HG02884 (cell line): ENCODE data around the gene SARDH.

Source experiments
- ATAC-seq: cut with Tn5 transposase; IDR thresholded peaks from one replicate; pipeline ENCODE4 v1.9.1; 2021; ENCODE audit warnings: mild to moderate bottlenecking, moderate library complexity; ENCODE audit not compliant: unreplicated experiment

Gene SARDH, protein sequence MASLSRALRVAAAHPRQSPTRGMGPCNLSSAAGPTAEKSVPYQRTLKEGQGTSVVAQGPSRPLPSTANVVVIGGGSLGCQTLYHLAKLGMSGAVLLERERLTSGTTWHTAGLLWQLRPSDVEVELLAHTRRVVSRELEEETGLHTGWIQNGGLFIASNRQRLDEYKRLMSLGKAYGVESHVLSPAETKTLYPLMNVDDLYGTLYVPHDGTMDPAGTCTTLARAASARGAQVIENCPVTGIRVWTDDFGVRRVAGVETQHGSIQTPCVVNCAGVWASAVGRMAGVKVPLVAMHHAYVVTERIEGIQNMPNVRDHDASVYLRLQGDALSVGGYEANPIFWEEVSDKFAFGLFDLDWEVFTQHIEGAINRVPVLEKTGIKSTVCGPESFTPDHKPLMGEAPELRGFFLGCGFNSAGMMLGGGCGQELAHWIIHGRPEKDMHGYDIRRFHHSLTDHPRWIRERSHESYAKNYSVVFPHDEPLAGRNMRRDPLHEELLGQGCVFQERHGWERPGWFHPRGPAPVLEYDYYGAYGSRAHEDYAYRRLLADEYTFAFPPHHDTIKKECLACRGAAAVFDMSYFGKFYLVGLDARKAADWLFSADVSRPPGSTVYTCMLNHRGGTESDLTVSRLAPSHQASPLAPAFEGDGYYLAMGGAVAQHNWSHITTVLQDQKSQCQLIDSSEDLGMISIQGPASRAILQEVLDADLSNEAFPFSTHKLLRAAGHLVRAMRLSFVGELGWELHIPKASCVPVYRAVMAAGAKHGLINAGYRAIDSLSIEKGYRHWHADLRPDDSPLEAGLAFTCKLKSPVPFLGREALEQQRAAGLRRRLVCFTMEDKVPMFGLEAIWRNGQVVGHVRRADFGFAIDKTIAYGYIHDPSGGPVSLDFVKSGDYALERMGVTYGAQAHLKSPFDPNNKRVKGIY

DNA sequence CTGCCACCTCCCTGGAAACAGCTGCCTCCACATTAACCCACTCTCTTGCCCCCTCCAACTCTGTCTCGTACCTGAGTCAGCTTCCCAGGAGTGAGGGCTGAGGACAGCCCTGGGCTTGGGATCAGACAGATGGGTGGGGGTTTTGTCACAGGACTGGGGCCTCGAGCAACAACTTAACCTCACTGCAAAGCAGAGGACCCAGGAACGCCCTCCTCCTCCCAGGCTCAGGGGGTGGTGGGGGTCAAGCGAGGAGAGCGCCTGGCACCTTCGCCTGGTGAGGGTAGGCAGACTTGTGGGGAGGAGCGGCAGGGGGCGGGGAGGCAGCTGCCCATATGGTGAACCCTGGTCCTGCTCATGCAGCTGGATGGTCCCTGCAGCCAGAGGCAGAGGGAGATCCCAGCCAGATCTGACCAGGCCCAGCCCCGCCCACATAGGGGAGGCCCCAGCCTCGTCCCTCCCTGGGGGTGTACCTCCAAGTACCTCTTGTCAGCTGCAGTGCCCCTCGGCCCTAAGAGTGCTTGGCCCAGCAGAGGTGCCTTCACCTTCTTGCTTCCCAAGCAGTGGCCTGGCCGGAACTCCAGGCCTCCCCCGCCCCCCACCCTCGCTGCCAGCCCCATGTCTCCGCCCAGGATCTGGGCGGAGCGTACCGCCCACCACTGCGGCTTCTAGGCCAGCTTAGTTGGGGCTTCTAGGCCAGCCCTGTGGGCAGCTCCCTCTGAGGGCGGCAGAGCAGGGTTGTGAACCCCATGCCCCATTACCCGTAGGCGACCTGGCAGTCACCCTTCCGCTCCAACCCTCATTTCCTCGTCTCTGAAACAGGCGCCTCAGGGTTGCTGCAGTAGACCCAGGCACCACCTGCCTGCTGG, at the start of gene SARDH:
SARDH (minus strand) TSS at position 579 of the 866 bp plus-strand sequence. CDS start 4,179 bp downstream, outside the sequence.
- ATAC-seq: no peak

GRCh38 chr9:133787754-133788025, 49.5 kb upstream of the SARDH start:
- no peak for ATAC-seq

GRCh38 chr9:133786907-133787753, 49.0 kb upstream of the SARDH start:
- no peak for ATAC-seq

DNA sequence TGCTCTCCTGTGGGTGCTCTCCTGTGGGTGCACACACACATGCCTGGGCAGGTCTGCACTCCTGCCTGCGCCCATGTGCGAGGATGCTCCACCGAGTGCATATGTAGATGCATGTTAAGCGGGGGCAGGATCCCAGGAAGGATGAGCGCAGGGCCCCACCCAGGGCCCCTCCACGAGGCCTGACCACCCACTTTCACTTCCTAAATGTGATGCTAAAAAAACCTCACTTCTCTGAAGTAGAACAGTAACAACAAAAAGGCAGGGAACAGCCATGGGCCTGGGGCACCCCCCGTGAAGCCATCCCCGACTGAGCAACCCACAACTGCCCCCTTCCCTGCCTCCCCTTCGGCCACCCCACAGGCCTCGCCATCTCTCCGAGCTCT, 48.2 kb upstream of the SARDH start:
- ATAC-seq: peak; percentile 50

GRCh38 chr9:133785753-133786370, 47.7 kb upstream of the SARDH start:
- ATAC-seq: no peak

DNA sequence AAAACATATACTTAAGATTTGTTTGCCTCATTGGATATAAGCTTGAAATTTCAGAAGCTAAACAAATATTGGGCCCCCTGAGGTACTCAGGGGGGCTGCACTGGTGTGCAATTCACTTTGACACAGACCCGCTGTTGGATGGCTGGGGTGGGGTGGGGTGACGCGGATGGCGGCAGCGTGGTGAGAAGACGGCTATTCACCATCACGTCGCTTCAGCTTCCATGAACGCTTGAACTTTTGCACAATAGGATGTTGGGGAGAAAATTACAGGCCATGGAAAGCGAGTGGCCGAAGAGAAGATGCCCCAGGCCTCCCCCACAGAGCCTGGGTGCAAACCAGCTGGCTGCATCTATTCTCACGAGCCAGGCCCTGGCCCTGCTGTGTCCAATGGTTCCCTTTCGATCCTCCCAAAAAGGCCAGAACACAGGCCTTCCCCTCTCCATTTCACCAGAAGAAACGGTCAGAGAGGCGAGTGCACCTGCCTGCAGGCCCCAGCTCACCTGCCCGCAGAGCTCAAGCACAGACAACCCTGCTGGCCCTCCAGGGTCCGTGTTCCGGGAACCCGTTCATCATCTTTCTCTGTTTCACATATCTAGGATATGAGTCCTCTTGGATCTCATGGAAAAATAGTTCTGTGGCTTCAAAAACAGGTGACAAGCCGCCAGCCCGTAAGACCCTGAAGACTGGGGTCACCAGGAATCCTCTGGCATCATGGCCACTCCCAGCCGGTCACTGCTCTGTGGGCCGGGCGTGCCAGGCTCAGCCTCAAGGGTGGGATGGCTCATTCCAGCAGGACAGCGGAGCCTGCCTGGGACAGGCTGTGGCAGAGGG, 46.8 kb upstream of the SARDH start:
- ATAC-seq: no peak

DNA sequence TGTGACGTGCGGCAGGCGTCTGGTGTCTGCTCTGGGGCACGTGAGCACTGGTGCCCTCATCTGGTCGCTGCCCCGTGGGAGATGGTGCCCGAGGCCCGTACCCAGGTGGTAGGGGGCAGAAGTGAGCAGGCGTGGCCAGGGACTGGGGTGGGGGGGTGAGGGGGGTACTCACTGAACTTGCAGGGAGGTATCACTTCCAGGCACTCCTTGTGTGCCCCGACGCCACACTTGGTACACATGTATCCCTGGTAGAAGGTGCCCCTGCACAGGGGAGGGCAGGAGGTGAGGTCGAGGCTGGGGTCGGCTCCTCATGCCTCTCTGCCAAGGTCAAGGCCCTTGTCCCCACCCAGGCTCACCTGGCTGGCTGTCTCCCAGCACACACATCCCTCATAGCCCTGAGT, 45.2 kb upstream of the SARDH start:
- no peak for ATAC-seq

DNA sequence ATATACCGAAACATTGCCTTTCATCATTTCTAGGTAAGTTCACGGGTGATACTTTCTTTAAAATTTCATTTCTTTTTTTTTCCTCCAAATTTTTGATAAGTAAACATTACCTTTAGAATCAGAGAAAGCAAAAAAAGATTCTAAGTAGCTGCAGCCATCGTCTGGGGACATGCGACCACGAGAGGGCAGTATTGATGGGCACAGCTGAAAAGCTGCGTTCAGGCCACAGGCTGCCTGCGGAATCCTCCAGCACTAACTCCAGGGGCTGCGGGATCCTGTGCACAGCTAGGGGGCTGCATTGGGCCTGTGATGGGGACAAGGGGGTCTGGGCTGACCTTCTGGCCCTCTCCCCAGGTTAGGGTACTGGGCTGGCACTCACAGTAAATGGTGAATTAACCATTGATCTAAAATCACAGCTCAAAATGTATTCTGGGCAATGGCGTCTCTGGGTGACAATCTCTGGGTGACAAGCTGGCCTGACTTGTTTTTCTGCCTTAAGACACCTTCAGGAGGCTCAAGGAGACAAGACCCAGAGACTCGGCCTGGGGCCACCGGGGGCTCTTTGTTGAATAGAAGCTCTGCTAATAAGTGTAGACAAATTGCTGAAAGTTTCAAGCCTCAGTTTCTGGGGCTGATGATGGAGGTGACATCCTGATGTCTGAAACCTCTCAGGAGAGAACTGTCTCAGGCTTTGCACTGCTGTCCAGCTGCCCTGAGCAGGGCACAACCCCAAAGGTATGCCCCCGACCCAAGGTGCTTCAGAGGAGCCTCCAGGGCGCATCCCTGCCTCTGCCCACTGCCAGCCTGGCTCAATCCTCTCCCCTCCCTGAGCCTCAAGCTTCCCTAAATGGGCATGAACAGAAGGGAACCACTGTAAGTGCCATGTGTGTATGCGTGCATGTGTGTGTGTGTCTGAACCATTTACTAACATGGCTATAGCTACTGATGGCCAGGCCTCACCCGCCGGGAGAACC, 44.3 kb upstream of the SARDH start:
- no peak for ATAC-seq

GRCh38 chr9:133781828-133782135, 43.6 kb upstream of the SARDH start:
- ATAC-seq: no peak

GRCh38 chr9:133780962-133781827, 43.0 kb upstream of the SARDH start:
- ATAC-seq: no peak

- ATAC-seq: no peak
These were observed 42.3 kb upstream of the SARDH start for GRCh38 chr9:133780404-133780945.

- ATAC-seq: no peak
These were observed 41.6 kb upstream of the SARDH start for GRCh38 chr9:133779516-133780403.

DNA sequence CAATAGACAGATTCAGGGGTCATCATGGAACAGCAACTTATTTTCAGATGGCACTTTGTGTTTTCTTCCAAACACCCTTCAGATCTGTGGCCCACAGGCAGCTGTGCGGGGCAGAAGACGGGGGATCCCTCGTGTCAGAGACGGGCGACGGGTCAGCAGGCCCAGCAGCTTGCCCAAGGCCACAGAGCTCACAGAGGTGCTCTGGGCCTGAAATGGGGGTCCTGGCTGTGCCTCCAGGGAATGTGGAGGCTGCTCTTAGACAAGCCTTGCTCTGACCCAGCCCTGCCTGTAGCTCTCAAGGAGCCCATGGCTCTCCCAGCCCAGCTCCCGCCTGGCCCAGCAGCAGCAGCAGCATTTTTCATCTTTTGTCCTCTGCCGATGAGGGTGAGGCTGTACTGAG, 40.9 kb upstream of the SARDH start:
- no peak for ATAC-seq

DNA sequence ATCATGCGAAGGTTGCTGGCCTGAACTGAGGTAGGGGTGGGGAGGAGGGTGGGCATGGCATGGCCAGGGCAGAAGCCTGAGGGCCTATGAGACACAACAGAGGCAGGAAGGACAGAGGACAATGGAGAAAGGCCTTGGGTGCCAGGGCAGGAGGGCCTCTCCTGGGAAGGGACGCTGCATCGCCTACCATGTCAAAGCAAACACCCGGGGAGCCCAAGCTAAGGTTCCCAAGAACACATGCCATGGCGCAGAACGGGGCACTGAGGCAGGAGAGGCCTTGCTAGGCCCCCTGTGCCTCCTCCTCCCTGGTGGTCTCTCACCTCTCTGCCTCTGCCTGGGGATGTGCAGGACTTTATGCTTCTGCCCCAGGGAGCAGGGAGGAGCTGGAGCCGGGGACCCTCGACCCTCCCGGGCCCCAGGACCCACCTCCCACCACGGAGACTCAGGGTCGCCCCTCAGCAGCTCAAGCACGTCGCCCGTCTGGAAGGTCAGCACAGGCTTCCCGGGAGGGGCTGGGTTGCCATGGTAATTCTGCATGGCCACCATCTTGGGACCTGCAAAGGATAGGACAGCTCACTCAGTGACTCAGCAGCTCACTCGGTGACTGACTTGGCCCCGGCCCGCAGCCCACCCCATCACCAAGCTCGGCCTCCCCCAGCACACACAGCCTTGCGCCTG, 40.3 kb upstream of the SARDH start:
- no peak for ATAC-seq

- ATAC-seq: no peak
These were observed 39.7 kb upstream of the SARDH start for GRCh38 chr9:133777871-133778270.
